Activated CD8-positive, alpha-beta memory T cell treated with anti-CD3 and anti-CD28 coated beads, Interleukin-2, amount 50 U/mL, for 24 hours (primary cell): ENCODE results near the gene PADI6.
"Not testable (repeated sequence)": the region's sequence is repeated elsewhere in the genome, so short reads cannot be mapped to it uniquely, and the experiment has no call there.

ENCODE experiments used
- DNase-seq: peaks from one replicate; pipeline ENCODE4 v3.0.0-alpha.2; 2020; ENCODE audit errors: extremely low read depth

Gene PADI6

DNA sequence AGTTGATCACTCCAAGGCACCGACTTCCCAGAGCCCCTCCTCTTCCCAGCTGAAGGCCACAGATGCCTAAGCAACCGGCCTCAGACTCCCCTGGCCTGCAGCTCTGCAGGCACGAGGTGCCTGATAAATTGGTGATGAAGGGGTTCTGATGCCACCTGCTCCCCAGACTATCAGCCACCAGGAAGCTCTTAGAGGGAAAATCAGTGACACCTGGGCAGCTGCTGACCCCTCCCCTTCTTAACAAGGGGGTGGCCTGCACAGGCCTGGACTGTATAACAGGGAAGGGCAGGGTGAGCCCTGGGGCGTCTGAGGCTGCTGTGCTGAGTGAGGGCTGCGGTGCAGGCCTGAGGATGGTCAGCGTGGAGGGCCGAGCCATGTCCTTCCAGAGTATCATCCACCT is at the start of gene PADI6:
PADI6 (plus strand) TSS at position 301 of the 400 bp plus-strand sequence; CDS start at position 351, 50 bp downstream.
- DNase-seq, result no peak

DNA sequence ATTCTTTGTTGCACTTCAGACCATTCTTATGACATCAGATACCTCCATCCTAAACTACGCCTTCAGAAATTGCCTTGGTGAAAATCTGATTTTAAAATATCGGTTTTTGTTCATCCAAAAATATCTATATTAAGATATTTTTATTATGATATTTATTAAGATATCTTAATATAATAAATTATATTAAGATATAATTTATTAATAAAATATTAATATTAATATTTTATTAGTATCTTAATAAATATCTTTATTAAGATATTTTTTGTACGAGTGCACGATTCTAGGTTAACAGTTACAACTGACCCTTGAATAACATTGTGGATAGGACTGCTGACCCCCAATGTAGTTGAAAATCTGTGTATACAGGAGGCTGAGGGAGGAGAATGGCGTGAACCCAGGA is 43.1 kb upstream of the PADI6 start:
- DNase-seq, result no peak

DNA sequence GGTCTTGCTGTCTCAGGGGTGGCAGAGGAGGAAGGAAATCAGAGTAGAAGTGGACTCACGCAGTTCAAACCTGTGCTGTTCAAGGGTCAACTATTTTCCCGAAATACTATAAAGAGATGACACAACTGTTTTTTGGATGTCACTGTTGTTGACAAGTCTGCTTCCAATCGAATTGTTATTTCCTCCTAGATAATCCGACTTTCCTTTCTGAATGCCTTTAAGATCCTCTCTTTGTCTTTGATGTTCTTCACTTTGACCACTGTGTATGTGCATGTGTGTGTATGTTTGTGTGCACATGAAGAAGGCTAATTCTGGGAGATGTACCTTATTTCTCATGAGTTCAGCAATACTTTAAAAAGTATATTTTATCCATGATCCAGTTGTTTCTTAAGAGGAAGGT is 42.4 kb upstream of the PADI6 start:
- no peak for DNase-seq

DNA sequence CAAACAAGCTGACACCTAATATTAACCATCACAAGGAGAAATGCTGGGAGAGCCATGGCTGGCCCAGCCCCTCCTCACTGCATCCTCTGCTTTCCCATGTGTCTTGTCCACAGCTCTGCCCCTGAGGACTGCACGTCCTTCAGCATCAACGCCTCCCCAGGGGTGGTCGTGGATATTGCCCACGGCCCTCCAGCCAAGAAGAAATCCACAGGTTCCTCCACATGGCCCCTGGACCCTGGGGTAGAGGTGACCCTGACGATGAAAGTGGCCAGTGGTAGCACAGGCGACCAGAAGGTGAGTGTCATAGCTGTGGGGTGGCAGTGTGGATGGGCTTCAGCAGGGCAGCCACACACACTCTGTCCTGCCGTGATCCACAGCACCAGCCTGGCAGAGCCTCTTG is 41.1 kb upstream of the PADI6 start:
- no peak for DNase-seq

DNA sequence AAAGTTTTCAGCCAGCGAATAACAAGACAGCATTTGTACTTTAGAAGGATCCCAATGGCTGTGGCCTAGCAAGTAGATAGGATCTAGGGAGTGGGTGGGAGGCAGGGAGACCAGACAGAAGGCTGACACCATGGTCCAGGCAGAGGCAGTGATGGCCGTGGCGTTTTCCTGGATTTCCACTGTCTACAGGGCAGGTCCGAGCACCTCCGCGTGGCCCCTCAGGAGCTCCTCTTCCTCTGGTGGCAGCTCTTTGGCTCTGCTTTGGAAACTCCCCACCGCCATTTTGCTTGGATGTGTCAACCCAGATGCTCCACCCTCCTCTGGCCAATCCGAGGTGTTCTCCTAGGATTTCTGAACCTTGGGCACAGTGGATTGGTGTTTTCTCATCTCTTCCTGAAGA is 38.9 kb upstream of the PADI6 start:
- DNase-seq, result no peak

DNA sequence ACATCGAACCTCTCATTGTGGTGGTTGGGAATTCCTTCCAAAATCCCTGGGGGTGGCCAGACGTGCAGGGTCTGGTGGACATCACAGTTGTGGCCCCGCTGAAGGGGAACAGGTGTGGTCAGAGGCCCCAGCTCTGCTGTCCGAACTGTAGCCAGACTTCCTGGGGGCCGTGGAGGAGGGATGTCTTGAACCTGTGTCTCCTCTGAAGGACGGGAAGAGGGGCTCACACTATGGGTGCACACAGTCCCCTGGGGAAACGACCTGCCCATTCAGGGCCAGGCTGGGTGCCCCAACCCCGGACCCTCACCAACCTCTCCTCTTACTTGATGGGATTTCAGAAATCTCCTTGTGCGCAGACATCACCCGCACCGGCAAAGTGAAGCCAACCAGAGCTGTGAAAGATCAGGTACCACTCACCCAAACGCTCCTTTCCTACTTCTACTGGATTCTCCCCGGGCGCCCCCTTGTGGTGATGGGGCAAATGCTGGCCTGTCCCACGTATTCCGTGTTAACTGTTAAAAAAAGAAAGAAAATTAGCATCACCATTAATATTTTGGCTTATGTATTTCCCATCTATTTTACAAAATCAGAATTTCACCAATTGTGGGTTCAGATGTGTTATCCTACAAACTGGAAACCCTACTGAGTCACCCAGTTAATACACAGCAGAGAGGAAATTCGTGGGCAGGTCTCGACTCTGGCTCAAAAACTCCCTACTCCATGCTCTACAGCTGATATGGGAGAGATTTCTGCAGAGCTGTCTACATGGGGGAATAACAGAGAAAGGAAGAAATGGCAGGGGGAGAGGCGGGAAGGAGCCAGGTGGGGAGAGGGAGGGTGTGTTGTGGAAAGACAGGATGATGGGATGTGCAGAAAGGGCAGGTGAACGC is 35.9 kb upstream of the PADI6 start:
- DNase-seq, result peak; percentile 10

DNA sequence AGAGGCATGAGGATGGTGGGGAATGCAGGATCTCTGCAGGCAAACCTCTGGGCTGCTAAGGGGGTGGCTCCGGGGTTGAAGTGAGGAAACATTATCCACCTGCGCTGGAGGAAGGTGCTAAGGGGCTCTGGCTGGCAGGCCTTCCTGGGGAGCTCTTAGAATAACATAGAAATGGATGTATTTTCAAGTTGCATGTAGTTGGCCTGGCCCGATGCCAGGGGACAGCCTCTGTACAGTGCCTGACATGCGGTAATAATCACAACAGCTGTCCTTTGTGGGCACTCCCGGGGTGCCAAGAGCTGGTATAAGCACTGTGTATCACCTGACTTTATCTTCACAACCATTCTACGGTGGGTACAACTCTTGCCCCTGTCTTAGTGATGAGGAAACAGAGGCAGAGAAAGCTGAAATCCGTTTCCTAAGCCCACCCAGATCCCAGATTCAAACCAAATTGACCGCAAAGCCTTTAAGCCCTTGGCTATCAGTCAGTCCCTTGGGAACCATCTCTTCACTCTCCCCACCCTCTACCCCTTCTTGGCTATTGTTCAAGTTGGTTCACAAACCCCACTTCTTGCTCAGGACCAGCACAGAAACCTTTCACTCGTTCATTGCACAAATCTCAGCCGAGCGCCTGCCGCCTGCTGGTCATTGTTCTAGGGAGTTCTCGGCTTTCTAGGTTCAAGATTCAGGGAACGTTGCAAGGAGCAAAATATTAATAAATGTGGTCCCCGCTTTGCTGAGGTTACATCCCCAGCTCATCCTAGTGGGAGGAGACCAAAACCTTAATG is 33.1 kb upstream of the PADI6 start:
- DNase-seq, result no peak

DNA sequence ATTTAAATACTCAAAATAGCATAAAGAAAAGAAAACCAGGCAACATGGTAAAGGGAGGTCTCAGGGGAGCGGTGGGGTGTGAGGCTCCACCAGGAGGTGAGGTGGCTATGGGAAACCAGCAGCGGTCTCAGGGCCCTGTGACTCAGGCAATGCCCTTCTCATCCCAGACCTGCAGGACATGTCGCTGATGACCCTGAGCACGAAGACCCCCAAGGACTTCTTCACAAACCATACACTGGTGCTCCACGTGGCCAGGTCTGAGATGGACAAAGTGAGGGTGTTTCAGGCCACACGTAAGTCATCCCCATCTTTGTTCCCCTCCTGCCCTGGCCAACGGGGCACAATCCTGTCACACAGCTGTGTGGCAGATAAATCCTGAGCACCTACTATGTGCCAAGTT is 32.5 kb upstream of the PADI6 start:
- DNase-seq, result no peak

DNA sequence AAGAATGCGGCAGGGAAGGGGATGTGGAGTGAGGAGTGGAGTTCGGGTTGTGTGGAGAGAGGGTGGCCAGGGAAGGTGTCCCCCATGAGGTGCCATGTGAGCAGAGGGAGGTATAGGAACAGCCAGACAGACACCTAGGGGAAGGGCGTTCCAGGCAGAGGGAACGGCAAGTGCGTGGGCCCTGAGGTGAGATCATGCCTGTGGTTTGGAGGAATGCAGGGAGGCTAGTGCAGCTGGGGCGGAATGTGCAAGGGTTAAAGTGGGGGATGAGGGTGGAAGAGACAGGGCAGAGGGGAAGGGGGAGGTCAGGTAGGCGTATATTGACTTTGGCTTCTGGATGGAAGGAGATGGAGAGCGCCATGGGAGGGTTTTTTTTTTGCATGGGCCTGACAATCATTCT is 31.6 kb upstream of the PADI6 start:
- no peak for DNase-seq

DNA sequence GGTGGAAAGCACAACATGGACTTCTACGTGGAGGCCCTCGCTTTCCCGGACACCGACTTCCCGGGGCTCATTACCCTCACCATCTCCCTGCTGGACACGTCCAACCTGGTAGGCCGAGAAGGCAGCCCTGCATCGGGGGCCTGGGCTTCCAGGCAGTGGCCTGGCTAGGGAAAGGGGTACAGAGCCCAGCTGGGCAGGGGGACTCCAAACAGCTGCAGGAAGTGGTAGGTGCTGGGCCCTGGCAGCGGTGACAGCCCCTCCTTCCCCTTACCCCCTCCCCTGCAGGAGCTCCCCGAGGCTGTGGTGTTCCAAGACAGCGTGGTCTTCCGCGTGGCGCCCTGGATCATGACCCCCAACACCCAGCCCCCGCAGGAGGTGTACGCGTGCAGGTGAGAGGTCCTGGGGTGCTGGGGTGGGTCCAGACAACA is 30.0 kb upstream of the PADI6 start:
- DNase-seq, result no peak

DNA sequence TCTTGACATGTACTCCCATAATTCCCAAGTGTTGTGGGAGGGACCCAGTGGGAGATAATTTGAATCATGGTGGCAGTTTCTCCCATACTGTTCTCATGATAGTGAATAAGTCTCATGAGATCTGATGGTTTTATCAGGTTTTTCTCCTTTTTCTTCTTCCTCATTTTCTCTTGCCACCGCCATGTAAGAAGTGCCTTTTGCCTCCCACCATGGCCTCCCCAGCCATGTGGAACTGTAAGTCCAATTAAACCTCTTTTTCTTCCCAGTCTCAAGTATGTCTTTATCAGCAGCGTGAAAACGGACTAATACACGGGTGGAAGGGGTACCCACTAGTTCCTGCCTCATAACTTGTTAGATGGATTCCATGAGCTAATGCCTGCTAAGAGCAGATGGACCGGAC is 26.5 kb upstream of the PADI6 start:
- DNase-seq, result not testable (repeated sequence)

DNA sequence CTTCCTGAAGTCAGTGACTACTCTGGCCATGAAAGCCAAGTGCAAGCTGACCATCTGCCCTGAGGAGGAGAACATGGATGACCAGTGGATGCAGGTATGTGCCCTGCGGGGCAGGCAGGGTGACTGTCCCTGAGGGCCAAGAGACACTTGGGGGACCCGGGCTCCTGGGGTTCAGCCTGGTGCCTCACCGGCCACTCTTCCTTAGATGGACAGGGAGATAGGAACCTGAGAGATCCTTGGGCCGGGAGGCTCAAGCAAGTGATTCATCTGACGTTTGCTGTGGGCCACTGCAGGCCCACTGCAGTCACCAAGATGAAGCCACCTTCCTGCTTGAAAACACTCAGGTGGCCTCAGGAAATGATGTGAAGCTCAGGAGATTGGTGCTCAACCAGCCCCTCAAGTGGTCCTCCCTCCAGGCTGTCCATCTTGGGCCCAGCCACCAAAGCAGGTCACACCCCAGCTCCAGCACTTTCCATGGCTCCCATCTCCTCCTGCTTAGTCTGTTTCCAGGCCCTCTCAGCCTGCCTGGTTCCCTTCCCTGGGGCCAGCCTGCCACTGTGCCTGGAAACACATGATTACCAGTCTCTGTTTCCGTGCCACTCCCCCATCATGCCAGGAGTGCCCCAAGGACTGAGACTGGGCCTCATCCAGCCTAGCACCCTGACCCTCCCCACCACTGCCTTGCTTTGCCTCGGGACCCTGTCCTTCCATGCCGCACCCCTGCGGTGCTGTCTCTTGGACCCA is 25.8 kb upstream of the PADI6 start:
- no peak for DNase-seq

DNA sequence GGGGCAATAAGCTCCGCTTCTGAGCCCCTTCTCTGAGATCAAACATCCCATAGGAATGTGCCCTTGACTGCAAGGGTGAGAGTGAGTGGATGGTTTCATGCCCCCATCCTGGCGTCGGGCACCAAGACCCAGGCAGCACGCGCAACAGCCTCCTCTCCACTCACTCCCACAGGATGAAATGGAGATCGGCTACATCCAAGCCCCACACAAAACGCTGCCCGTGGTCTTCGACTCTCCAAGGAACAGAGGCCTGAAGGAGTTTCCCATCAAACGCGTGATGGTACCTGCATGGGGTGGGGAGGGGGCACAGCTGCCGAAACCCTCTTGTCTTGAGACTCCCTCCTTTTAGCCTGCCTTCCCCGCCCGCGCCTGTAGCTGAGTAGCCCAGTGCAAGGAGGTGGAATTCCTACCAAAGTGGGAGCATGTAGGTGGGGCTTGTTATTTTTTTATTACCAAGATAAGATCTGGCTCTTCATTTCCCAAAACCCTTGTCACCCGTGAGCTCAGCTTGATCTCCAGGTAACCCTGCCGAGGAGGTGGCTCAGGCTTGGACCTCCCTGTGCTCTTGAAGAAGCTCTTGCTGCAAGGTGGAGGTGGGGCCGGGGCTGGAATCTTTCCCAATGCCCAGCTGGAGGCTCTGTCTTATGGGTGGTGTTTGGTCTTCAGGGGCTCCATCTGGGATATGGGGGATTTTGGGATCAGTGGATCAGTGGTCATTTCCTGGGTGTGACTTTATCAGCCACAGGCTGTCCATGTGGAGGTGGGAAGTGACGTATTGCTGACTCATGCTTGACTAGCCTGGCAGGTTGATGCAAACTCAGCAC is 24.0 kb upstream of the PADI6 start:
- DNase-seq, result no peak

DNA sequence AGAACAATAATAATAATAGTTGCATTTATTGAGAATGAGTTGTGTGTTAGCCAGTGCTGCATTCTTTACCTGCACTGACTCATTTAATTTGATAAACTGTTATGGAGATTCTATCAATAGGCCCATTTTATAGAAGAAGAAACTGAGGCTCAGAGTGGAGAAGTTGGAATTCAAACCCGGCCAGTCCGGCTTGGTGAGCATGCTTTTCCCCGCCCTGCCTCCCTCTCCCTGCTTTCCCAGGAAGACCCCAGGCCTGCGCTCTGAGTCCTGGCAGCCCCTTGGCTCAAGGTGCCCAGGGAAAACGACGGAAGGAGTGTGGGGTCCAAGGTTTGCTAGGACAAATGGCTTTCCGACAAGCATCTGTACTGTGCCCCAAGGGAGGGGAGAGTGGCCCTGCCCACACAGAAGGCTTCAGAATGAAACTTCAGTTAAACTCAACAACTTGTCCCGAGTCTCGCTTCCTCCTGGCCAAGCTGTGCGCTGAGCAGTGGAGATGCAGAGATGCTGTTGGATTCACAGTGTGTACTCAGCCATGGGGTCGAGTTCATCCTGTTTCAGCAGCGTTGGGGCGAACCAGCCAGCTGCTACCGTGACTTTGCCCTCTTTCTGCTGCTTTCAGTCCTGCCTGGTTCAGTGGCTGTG is 23.3 kb upstream of the PADI6 start:
- DNase-seq, result no peak

DNA sequence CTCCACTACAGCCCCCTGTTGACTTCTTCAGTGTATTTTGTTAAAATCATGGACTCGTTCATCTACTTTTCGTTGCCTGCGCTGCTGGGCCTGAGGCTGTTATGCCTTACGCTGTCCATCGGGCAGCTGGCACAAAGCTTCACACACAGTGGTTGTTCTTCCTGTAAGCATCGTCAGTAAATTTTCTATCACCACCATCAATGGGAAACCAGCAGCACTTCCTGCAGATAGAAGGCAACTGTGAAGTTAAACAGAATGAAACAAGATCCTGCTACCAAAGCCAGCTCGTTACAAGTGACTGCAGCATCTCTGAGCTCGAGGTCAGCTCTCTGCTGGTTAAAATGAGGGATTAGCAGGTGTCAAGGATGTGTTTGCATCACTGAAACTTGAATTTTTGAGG is 21.9 kb upstream of the PADI6 start:
- DNase-seq, result no peak

DNA sequence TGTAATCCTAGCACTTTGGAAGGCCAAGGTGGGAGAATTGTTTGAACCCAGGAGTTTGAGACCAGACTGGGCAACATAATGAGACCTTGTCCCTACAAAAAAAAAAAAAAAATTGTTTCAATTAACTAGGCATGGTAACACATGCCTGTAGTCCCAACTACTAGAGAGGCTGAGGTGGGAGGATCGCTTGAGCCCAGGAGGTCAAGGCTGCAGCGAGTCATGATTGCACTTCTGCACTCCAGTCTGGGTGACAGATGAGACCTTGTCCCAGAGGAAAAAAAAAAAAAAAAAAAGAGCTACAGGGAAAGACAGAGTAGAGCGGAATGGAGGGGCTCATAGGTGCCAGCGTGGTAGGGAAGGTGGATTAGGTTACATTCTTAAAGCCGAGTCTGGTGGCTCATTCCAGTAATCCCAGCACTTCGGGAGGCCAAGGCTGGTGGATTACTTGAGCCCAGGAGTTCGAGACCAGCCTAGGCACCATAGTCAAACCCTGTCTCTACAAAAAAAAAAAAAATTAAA is 21.0 kb upstream of the PADI6 start:
- DNase-seq, result no peak

DNA sequence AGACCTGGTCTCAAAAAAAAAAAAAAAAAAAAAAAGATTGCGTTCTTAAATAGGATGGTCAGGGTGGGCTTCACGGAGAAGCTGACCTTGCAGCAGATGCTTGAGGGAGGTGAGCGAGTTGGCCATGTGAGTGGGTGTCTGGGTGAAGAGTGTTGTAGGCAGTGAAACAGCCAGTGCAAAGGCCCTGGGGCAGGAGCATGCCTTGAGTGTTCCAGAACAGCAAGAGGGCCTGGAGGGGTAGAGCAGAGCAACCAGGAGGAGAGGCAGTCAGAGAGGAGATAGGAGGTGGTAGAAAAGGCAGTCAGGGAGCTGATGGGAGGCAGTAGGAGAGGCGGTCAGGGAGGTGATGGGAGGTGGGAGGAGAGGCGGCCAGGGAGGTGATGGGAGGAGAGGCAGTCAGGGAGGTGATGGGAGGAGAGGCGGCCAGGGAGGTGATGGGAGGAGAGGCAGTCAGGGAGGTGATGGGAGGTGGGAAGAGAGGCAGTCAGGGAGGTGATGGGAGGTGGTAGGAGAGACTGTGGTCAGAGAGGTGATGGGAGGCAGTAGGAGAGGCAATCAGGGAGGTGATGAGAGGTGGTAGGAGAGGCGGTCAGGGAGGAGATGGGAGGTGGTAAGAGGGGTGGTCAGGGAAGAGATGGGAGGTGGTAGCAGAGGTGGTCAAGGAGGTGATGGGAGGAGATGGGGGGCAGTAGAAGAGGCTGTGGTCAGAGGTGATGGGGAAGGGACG is 20.2 kb upstream of the PADI6 start:
- DNase-seq, result no peak

DNA sequence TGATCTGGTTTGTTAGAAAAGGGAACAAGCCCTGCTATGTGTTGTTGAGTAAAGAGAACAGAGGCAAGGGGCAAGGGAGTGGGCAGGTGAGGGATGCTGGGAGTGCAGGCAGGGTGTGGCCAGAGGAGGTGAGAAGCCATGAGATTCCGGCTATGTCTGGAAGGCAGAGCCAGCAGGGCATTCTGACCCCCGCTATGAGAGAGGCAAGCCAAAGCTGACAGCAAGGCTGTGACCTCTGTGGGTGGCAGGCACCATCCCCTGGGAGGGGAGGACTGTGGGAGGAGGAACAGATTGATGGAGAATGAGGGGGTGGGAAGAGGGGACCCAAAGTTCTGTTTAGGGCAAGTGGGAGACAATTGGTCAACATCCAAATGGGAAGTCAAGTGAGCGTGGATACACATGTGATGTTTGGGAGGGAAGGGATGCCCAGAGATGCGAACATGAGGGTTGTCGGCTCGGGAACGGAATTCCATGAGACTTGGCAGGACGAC is 19.5 kb upstream of the PADI6 start:
- no peak for DNase-seq

DNA sequence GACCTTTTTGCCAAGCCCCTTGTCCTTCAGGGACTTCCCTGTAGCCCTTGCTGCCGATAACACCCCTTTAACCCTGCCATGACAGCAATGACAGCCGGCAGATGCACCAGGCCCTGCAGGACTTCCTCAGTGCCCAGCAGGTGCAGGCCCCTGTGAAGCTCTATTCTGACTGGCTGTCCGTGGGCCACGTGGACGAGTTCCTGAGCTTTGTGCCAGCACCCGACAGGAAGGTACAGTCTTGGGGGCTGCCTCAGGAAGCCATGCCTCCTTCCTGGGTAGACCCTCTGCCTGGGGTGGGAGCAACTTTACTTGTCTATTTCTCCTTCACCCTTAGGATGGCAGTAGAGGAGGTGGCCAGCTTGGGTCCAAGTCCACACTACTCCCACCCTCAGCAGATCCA is 16.1 kb upstream of the PADI6 start:
- DNase-seq, result no peak
